HFF-Myc (cell line): ENCODE measurements around the gene RAPGEF3.

Source experiments
- DNase-seq: peaks from one replicate; pipeline ENCODE4 v3.0.0-alpha.2; 2011; ENCODE audit warnings: low read depth; ENCODE audit errors: extremely low read depth
- H3K4me3 ChIP-seq: replicated peaks from 2 replicates; pipeline ENCODE4 v1.5.1; 2011; ENCODE audit warnings: low read depth, mild to moderate bottlenecking, control low read depth, low read length
- CTCF ChIP-seq: IDR thresholded peaks from 2 replicates; pipeline ENCODE4 v1.5.1; 2012; ENCODE audit warnings: mild to moderate bottlenecking, low read depth, low read length, control low read depth; ENCODE audit errors: missing control alignments

The RAPGEF3 gene

GRCh38 chr12:47797441-47797840 is 38.8 kb upstream of the RAPGEF3 start:
- H3K4me3 ChIP-seq, result no peak overlapping the region
- no peak for DNase-seq
- TF ChIP-seq CTCF, result peak; percentile 41

- no peak overlapping the region for H3K4me3 ChIP-seq
- TF ChIP-seq CTCF, result no peak
- no peak for DNase-seq
These were observed 37.2 kb upstream of the RAPGEF3 start for GRCh38 chr12:47795814-47796411.

- no peak overlapping the region for H3K4me3 ChIP-seq
- no peak for DNase-seq
- TF ChIP-seq CTCF, result no peak
These were observed 36.6 kb upstream of the RAPGEF3 start for GRCh38 chr12:47795121-47795813.

GRCh38 chr12:47794679-47795078 is 36.0 kb upstream of the RAPGEF3 start:
- TF ChIP-seq CTCF, result no peak
- no peak overlapping the region for H3K4me3 ChIP-seq
- DNase-seq, result no peak

GRCh38 chr12:47793015-47793681 is 34.5 kb upstream of the RAPGEF3 start:
- DNase-seq, result no peak
- TF ChIP-seq CTCF, result no peak
- H3K4me3 ChIP-seq, result no peak overlapping the region

GRCh38 chr12:47791874-47792273 is 33.2 kb upstream of the RAPGEF3 start:
- TF ChIP-seq CTCF, result no peak
- no peak overlapping the region for H3K4me3 ChIP-seq
- DNase-seq, result no peak

GRCh38 chr12:47791351-47791746 is 32.7 kb upstream of the RAPGEF3 start:
- DNase-seq, result no peak
- no peak for TF ChIP-seq CTCF
- no peak overlapping the region for H3K4me3 ChIP-seq
